ENCODE results near the gene TDRD10. TPM values are rescaled to one million over a fixed set of nuclear protein-coding genes. Genes with fewer than 3 reads are reported as not detected.

Gene TDRD10
- total RNA-seq, 2 donors from 2014 or later = 0.52 to 2.6 TPM

- Histone ChIP-seq H3K27me3 (no peaks in the 10 kb centered on the region), H3K36me3 (replicated peaks in 1 of 2; ENCODE audit: insufficient read depth in 1 of 2, low read depth in 2 of 2) (peaks cover 0 to 23% of the 10 kb centered on the region in 2 donors), H3K27ac (no peak overlapping the region), H3K4me3 (no peak overlapping the region), H3K9me3 (no peaks in the 10 kb centered on the region), H3K4me1 (no peaks in the 10 kb centered on the region)
- intact Hi-C loops (cut with DNase I) = no loop called here
- no peak for DNase-seq
- ATAC-seq = peak; percentile 16
- 58 to 60% methylated on average over 4 to 6 of the region's 6 CpGs for WGBS, 2 donors
- TF ChIP-seq POLR2A (IDR thresholded peaks at IDR 0.05) (no peak), CTCF (IDR thresholded peaks at IDR 0.05) (no peak)
Measured at GRCh38 chr1:154578058-154578418, 76.0 kb downstream of the TDRD10 start.

- TF ChIP-seq CTCF (IDR thresholded peaks at IDR 0.05) (no peak), POLR2A (IDR thresholded peaks at IDR 0.05) (no peak)
- Histone ChIP-seq H3K9me3 (no peaks in the 10 kb centered on the region), H3K4me3 (no peak overlapping the region), H3K27ac (no peak overlapping the region), H3K36me3 (replicated peaks in 1 of 2; ENCODE audit: insufficient read depth in 1 of 2, low read depth in 2 of 2) (peaks cover 7 to 34% of the 10 kb centered on the region in 2 donors), H3K4me1 (no peaks in the 10 kb centered on the region), H3K27me3 (no peaks in the 10 kb centered on the region)
- DNase-seq = no peak
- intact Hi-C loops (cut with DNase I) = no loop called here
- ATAC-seq = no peak
- 65 to 81% methylated on average over 8 of the region's 8 CpGs for WGBS, 2 donors
Measured at GRCh38 chr1:154579374-154579773, 77.4 kb downstream of the TDRD10 start.

GRCh38 chr1:154581766-154582165 is 79.7 kb downstream of the TDRD10 start:
- no peak overlapping the region for H3K4me3 ChIP-seq
- intact Hi-C loops (cut with DNase I) = loop anchor here (10.0 kb wide), 1 partner anchor 57 kb away; no protein-coding TSS in a partner anchor
- H3K9me3 ChIP-seq = no peaks in the 10 kb centered on the region
- no peak overlapping the region for H3K27ac ChIP-seq
- TF ChIP-seq CTCF (IDR thresholded peaks at IDR 0.05) (no peak), POLR2A (IDR thresholded peaks at IDR 0.05) (no peak)
- H3K36me3 ChIP-seq (replicated peaks in 1 of 2; ENCODE audit: insufficient read depth in 1 of 2, low read depth in 2 of 2) = peaks cover 9 to 51% of the 10 kb centered on the region in 2 donors
- DNase-seq (no peak), ATAC-seq (no peak)
- H3K4me1 ChIP-seq = no peaks in the 10 kb centered on the region
- H3K27me3 ChIP-seq = no peaks in the 10 kb centered on the region
- 56 to 63% methylated on average over 2 to 3 of the region's 3 CpGs for WGBS, 2 donors

GRCh38 chr1:154582885-154583284 is 80.9 kb downstream of the TDRD10 start:
- intact Hi-C loops (cut with DNase I) = loop anchor here (10.0 kb wide), 1 partner anchor 58 kb away; no protein-coding TSS in a partner anchor
- 89 to 91% methylated on average over 6 of the region's 6 CpGs for WGBS, 2 donors
- H3K36me3 ChIP-seq (replicated peaks in 1 of 2; ENCODE audit: insufficient read depth in 1 of 2, low read depth in 2 of 2) = peaks cover 9 to 61% of the 10 kb centered on the region in 2 donors
- no peaks in the 10 kb centered on the region for H3K9me3 ChIP-seq
- H3K27ac ChIP-seq = no peak overlapping the region
- no peak overlapping the region for H3K4me3 ChIP-seq
- no peaks in the 10 kb centered on the region for H3K4me1 ChIP-seq
- TF ChIP-seq CTCF (IDR thresholded peaks at IDR 0.05) (no peak), POLR2A (IDR thresholded peaks at IDR 0.05) (no peak)
- DNase-seq (no peak), ATAC-seq (no peak)
- H3K27me3 ChIP-seq = no peaks in the 10 kb centered on the region

- H3K4me1 ChIP-seq = no peaks in the 10 kb centered on the region
- TF ChIP-seq POLR2A (IDR thresholded peaks at IDR 0.05) (no peak), CTCF (IDR thresholded peaks at IDR 0.05) (no peak)
- H3K36me3 ChIP-seq (replicated peaks in 1 of 2; ENCODE audit: insufficient read depth in 1 of 2, low read depth in 2 of 2) = peaks cover 12 to 69% of the 10 kb centered on the region in 2 donors
- 57 to 62% methylated on average over 8 to 9 of the region's 9 CpGs for WGBS, 2 donors
- ATAC-seq = no peak
- H3K27me3 ChIP-seq = no peaks in the 10 kb centered on the region
- intact Hi-C loops (cut with DNase I) = loop anchor here (10.0 kb wide), 1 partner anchor 59 kb away; no protein-coding TSS in a partner anchor
- H3K9me3 ChIP-seq = no peaks in the 10 kb centered on the region
- H3K27ac ChIP-seq = no peak overlapping the region
- DNase-seq = no peak
- H3K4me3 ChIP-seq = no peak overlapping the region
Measured at GRCh38 chr1:154583773-154584172, 81.8 kb downstream of the TDRD10 start.

Measured in body of pancreas (tissue), 4 donors.